Psoas muscle (tissue), 8 donors: Measurements from ENCODE around the gene LRRC75B. TPM values are rescaled to one million over a fixed set of nuclear protein-coding genes. Genes with fewer than 3 reads are reported as not detected.
"Not testable (repeated sequence)": the region's sequence is repeated elsewhere in the genome, so short reads cannot be mapped to it uniquely, and the experiment has no call there.

ENCODE experiments used
- ATAC-seq, 4 donors: fragments of 200-7000 bp; cut with Tn5 transposase; one replicate each; pipeline ENCODE4 v1.9.1; 2020; ENCODE audit warnings: moderate library complexity in 3 of 4, mild to moderate bottlenecking in 2 of 4
- DNase-seq, 2 donors: peaks; one replicate each; pipeline ENCODE4 v3.0.0-alpha.2; 2020
- H3K27ac ChIP-seq: fragments of 200-600 bp; one replicate; pipeline ENCODE4 v1.8.0; 2022
- H3K27me3 ChIP-seq, 3 donors: fragments of 200-600 bp in 1 of 3; one replicate each; pipeline versions ENCODE4 v1.6.1 to v1.8.0; 2013 to 2022; ENCODE audit warnings: low read length in 2 of 3, mild to moderate bottlenecking in 2 of 3, moderate library complexity in 1 of 3; ENCODE audit not compliant: insufficient read depth in 3 of 3
- H3K36me3 ChIP-seq, 2 donors: fragments of 200-600 bp in 1 of 2; one replicate each; pipeline versions ENCODE4 v1.6.1 to v1.8.0; 2013 to 2022; ENCODE audit warnings: low read depth in 1 of 2, mild to moderate bottlenecking in 1 of 2, moderate library complexity in 1 of 2; ENCODE audit not compliant: insufficient read depth in 1 of 2
- H3K4me1 ChIP-seq: fragments of 200-600 bp; one replicate; pipeline ENCODE4 v1.8.0; 2022
- H3K4me3 ChIP-seq: fragments of 200-600 bp; one replicate; pipeline ENCODE4 v1.8.0; 2022; ENCODE audit warnings: mild to moderate bottlenecking
- H3K9me3 ChIP-seq: fragments of 200-600 bp; one replicate; pipeline ENCODE4 v1.8.0; 2022
- CTCF ChIP-seq: fragments of 200-600 bp; IDR thresholded peaks from one replicate; pipeline ENCODE4 v1.8.0; 2022; ENCODE audit warnings: antibody characterized with exemption
- WGBS, 3 donors: extraction: QIAGEN DNeasy Blood & Tissue Kit; methylation state at CpG; one replicate each; pipeline versions ENCODE4 v1.1.6 to v1.1.7; 2013; 5-methylcytosine and 5-hydroxymethylcytosine counted together
- intact Hi-C, 2 donors: fragments of 100-400 bp; cut with DNase I; formaldehyde crosslinking; loops; one replicate each; pipeline versions ENCODE4 v1.11.0 to v1.14.2; 2022
- polyA plus RNA-seq, 3 donors: library from polyadenylated mRNA; stranded (reverse); fragments of 200-250 nt; gene quantifications; one replicate each; pipeline ENCODE4 v1.2.3, GENCODE V29; 2013
- total RNA-seq, 4 donors: library from RNA; stranded (reverse); fragmentation: NEBNext Ultra II Directional in 2 of 4; extraction: Animal tissue kit (Norgen Biotek cat#: 25700) in 2 of 4; gene quantifications; one replicate each; pipeline versions ENCODE4 v1.2.1 to v1.2.4, GENCODE V29; 2021 to 2023
- donor health status: healthy with polysubstance abuse.
- donor health status: DM: no; HTN: no; CAD: no; lungs with moderate emphysema.
- donor health status: Bipolar disorder and iron deficiency.
- donor health status: healthy.
- donor health status: DM: yes; HTN: yes; CAD: no.
- donor health status: DM: no; HTN: no; CAD: no.
- donor health status: DM: no; HTN: no; CAD: no.
- donor health status: DM: yes; HTN: yes; CAD: no.

Gene LRRC75B
- total and polyA plus RNA-seq, 7 donors = 0.93 to 4.1 (median 2.2) TPM

GRCh38 chr22:24629069-24629468 is 36.2 kb upstream of the LRRC75B start:
- WGBS, 3 donors = 24 to 54% (median 28%) methylated on average over 7 to 9 of the region's 11 CpGs
- H3K4me1 ChIP-seq, intact Hi-C loops, H3K36me3 ChIP-seq, ATAC-seq, H3K27me3 ChIP-seq, H3K27ac ChIP-seq, H3K4me3 ChIP-seq, H3K9me3 ChIP-seq: not testable (repeated sequence)
- peak; percentile 26 for TF ChIP-seq CTCF
- DNase-seq = peak; percentile 19 to 58

GRCh38 chr22:24627911-24628310 is 35.0 kb upstream of the LRRC75B start:
- WGBS, 3 donors = 91 to 98% (median 96%) methylated on average over 4 to 14 of the region's 16 CpGs
- H3K27ac ChIP-seq, H3K36me3 ChIP-seq, DNase-seq, H3K4me3 ChIP-seq, H3K27me3 ChIP-seq, H3K4me1 ChIP-seq, ATAC-seq, H3K9me3 ChIP-seq, intact Hi-C loops: not testable (repeated sequence)

GRCh38 chr22:24622596-24622995 is 29.7 kb upstream of the LRRC75B start:
- H3K4me1 ChIP-seq, DNase-seq, H3K36me3 ChIP-seq, H3K9me3 ChIP-seq, H3K4me3 ChIP-seq, intact Hi-C loops, ATAC-seq, H3K27me3 ChIP-seq, H3K27ac ChIP-seq: not testable (repeated sequence)
- 62 to 72% (median 66%) methylated on average over 2 of the region's 2 CpGs for WGBS, 3 donors

- H3K4me3 ChIP-seq, H3K9me3 ChIP-seq, intact Hi-C loops, H3K27me3 ChIP-seq, DNase-seq, ATAC-seq, H3K4me1 ChIP-seq, H3K36me3 ChIP-seq, H3K27ac ChIP-seq: not testable (repeated sequence)
- 55 to 67% (median 57%) methylated on average over 1 to 4 of the region's 5 CpGs for WGBS, 3 donors
Measured at GRCh38 chr22:24621244-24621643, 28.4 kb upstream of the LRRC75B start.

GRCh38 chr22:24614794-24615193 is 21.9 kb upstream of the LRRC75B start:
- H3K4me1 ChIP-seq, DNase-seq, H3K9me3 ChIP-seq, ATAC-seq, H3K27ac ChIP-seq, intact Hi-C loops, H3K36me3 ChIP-seq, H3K27me3 ChIP-seq, H3K4me3 ChIP-seq: not testable (repeated sequence)
- WGBS, 3 donors = 51 to 72% (median 71%) methylated on average over 7 to 15 of the region's 15 CpGs

- H3K9me3 ChIP-seq, H3K4me3 ChIP-seq, H3K27me3 ChIP-seq, H3K27ac ChIP-seq, intact Hi-C loops, H3K36me3 ChIP-seq, H3K4me1 ChIP-seq, ATAC-seq, DNase-seq: not testable (repeated sequence)
- 96 to 100% (median 97%) methylated on average over 2 of the region's 3 CpGs for WGBS, 3 donors
Measured at GRCh38 chr22:24609888-24610287, 17.0 kb upstream of the LRRC75B start.

GRCh38 chr22:24608327-24608726 is 15.5 kb upstream of the LRRC75B start:
- H3K4me1 ChIP-seq, H3K36me3 ChIP-seq, DNase-seq, H3K4me3 ChIP-seq, ATAC-seq, H3K9me3 ChIP-seq, H3K27ac ChIP-seq, intact Hi-C loops, H3K27me3 ChIP-seq: not testable (repeated sequence)
- WGBS, 3 donors = 76 to 96% (median 96%) methylated on average over 4 to 6 of the region's 6 CpGs

- DNase-seq, intact Hi-C loops, H3K27ac ChIP-seq: not testable (repeated sequence)
Measured at GRCh38 chr22:24607429-24607983, 14.6 kb upstream of the LRRC75B start.

GRCh38 chr22:24606340-24606739 is 13.5 kb upstream of the LRRC75B start:
- H3K4me1 ChIP-seq, intact Hi-C loops, H3K27ac ChIP-seq, DNase-seq, H3K27me3 ChIP-seq, H3K36me3 ChIP-seq, H3K4me3 ChIP-seq, ATAC-seq, H3K9me3 ChIP-seq: not testable (repeated sequence)
- WGBS, 3 donors = 46 to 63% (median 57%) methylated on average over 2 of the region's 2 CpGs

More at GRCh38 chr22:24607429-24607983, 14.6 kb upstream of the LRRC75B start:
- H3K36me3 ChIP-seq, H3K4me1 ChIP-seq, H3K27me3 ChIP-seq, H3K4me3 ChIP-seq, H3K9me3 ChIP-seq: not testable (repeated sequence)
- WGBS, 3 donors = 60 to 73% (median 63%) methylated on average over 15 to 18 of the region's 18 CpGs
- ATAC-seq = peak in 2 of 4 donors; percentile 27 to 31

- H3K4me3 ChIP-seq, intact Hi-C loops, H3K27ac ChIP-seq, H3K4me1 ChIP-seq, H3K9me3 ChIP-seq, DNase-seq, H3K27me3 ChIP-seq, H3K36me3 ChIP-seq: not testable (repeated sequence)
- 31 to 34% (median 32%) methylated on average over 16 to 18 of the region's 18 CpGs for WGBS, 3 donors
- peak in 2 of 4 donors; percentile 7 to 40 for ATAC-seq
Measured at GRCh38 chr22:24603770-24604629, 11.1 kb upstream of the LRRC75B start.
